Peyer's patch (tissue), 4 donors: ENCODE results near the gene HCFC2.

Experiments used
- CTCF ChIP-seq, 6 experiments: fragments of 450-650 bp in 4 of 6; fragments of 200-600 bp in 2 of 6; sonication (generic) in 1 of 6; IDR thresholded peaks; one replicate each; pipeline ENCODE4 v1.5.1; 2017 to 2019; ENCODE audit warnings: antibody characterized with exemption in 6 of 6, mild to moderate bottlenecking in 3 of 6, moderate library complexity in 1 of 6
- POLR2A ChIP-seq, 2 donors: fragments of 450-650 bp; IDR thresholded peaks; one replicate each; pipeline ENCODE4 v1.5.1; 2017; ENCODE audit warnings: antibody characterized with exemption in 2 of 2, mild to moderate bottlenecking in 2 of 2, moderate library complexity in 2 of 2

- no peak for TF ChIP-seq CTCF (IDR thresholded peaks at IDR 0.05)
- no peak for TF ChIP-seq POLR2A (IDR thresholded peaks at IDR 0.05)
Observed at GRCh38 chr12:104142543-104142942, 78.2 kb downstream of the HCFC2 start.
